Measurements from ENCODE around the gene HSPA12A. TPM values are rescaled to one million over a fixed set of nuclear protein-coding genes. Genes with fewer than 3 reads are reported as not detected.

Gene HSPA12A
- polyA plus RNA-seq, 1 donor (not counting 4 experiments of a cell fraction or from before 2014, with no cell fraction given) = 8.1 TPM

DNA sequence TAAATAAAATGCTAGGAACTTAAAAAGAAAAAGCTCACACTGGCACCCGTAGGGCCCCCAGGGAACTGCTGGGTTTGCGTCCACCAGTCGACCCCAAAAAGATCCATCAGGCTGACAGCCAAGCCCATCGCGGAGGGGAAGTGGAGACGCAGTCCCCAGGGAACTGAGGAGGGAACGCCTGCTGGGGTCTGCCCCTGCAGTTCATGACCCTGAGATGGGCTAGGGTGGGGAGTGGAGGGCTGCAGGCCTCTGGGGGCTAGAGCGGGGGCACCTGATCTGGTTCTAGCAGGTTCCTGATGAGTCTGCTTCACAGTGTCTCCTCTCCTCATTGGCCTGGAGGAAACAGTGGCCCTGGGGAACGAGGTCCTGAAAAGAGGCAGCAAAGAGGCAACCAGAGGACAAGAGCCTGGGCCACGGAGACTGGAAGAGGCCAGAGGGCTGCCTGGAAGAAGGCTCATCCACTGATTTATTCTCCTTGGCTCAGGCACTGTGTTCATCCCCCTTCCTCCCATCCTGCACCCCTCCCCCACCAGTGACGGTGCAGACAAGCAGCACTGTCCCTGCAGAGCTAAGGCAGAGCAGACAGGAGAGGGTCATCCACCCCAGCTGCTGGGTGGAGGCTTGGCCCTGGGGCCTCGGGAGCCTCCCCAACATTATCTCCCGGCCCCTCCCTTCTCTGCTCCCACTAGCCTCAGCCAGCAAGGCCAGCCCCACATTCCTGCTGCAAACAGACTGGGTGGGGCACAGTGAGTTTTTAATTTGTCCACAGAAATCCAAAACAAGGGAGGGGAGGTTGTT lies 24.7 kb upstream of the HSPA12A start:
- H3K9me3 ChIP-seq (ENCODE audit: control insufficient read depth, low read depth, low read length) = no peaks in the 10 kb centered on the region
- H3K27ac ChIP-seq (ENCODE audit: control insufficient read depth, insufficient read depth, low read length) = no peak overlapping the region
- H3K9me1 ChIP-seq (ENCODE audit: control insufficient read depth, extremely low read depth, insufficient read depth, low read length) = no peaks in the 10 kb centered on the region
- H3K36me3 ChIP-seq (ENCODE audit: control insufficient read depth in 2 of 2, extremely low read depth in 1 of 2, insufficient read depth in 2 of 2, low read length in 2 of 2) = no peaks in the 10 kb centered on the region
- peak overlapping the region; percentile 26 for H2AFZ ChIP-seq (ENCODE audit: control insufficient read depth, low read length)
- DNase-seq (ENCODE audit: low read depth, low spot score) (no peak), FAIRE-seq (peak; percentile 73)
- no peak overlapping the region for H3K4me3 ChIP-seq (ENCODE audit: control insufficient read depth in 2 of 3, extremely low read depth in 1 of 3, insufficient read depth in 2 of 3, low read depth in 1 of 3, low read length in 3 of 3)
- no peak for TF ChIP-seq EZH2 (IDR thresholded peaks at IDR 0.05; ENCODE audit: low read length)
- TF ChIP-seq, protein P1, sequence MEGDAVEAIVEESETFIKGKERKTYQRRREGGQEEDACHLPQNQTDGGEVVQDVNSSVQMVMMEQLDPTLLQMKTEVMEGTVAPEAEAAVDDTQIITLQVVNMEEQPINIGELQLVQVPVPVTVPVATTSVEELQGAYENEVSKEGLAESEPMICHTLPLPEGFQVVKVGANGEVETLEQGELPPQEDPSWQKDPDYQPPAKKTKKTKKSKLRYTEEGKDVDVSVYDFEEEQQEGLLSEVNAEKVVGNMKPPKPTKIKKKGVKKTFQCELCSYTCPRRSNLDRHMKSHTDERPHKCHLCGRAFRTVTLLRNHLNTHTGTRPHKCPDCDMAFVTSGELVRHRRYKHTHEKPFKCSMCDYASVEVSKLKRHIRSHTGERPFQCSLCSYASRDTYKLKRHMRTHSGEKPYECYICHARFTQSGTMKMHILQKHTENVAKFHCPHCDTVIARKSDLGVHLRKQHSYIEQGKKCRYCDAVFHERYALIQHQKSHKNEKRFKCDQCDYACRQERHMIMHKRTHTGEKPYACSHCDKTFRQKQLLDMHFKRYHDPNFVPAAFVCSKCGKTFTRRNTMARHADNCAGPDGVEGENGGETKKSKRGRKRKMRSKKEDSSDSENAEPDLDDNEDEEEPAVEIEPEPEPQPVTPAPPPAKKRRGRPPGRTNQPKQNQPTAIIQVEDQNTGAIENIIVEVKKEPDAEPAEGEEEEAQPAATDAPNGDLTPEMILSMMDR (optimal IDR thresholded peaks at IDR 0.05 in 1 of 3, IDR thresholded peaks at IDR 0.05 in 1 of 3, conservative IDR thresholded peaks at IDR 0.05 in 1 of 3; ENCODE audit: extremely low read depth in 1 of 3, insufficient read depth in 2 of 3, low read length in 3 of 3) = no peak
- H4K20me1 ChIP-seq (ENCODE audit: control insufficient read depth, extremely low read depth, insufficient read depth, low read length) = no peaks in the 10 kb centered on the region
- dilution Hi-C loops (cut with MboI; ENCODE audit: extremely low pct_ligation_motif_present, low sequenced_read_pairs) = no loop called here
- H3K27me3 ChIP-seq (ENCODE audit: control insufficient read depth, extremely low read depth, insufficient read depth, low read length) = no peaks in the 10 kb centered on the region
- H3K4me2 ChIP-seq (ENCODE audit: control insufficient read depth, extremely low read depth, insufficient read depth, low read depth, low read length) = peak overlapping the region; percentile 31
- no peaks in the 10 kb centered on the region for H3K79me2 ChIP-seq (ENCODE audit: control insufficient read depth, insufficient read depth, low read length)
- H3K9ac ChIP-seq (ENCODE audit: control insufficient read depth, extremely low read depth, insufficient read depth, low read length) = no peak overlapping the region
- peaks cover 21% of the 10 kb centered on the region for H3K4me1 ChIP-seq (ENCODE audit: control insufficient read depth, extremely low read depth, insufficient read depth, low read length)

DNA sequence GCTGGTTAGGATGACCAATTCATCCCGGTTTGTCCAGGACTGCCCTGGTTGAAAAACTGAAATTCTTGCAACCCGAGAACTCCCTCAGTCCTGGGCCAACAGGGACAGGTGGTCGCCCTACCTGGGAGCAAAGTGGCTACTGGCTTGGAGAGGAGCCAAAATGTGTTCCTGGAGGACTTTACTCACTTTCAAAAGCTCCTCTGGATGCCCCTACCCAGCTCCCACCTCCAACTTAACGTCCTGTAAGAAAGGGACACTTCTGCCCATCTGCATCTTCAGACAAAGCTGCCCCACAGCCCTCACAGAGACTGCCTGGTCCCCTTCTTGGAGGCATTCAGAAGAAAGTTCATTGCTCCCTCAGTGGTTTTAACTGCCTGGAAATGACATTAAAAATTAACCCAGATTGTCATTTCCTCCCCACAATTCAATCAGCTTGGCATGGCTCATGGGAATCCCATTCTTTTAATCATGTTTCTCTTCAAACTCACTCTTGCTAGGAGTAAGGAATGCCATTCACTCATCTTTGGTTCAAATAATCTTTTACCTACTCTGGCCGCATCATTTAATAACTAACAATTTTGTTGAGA lies 24.0 kb upstream of the HSPA12A start:
- no peak overlapping the region for H3K9ac ChIP-seq (ENCODE audit: control insufficient read depth, extremely low read depth, insufficient read depth, low read length)
- H3K9me3 ChIP-seq (ENCODE audit: control insufficient read depth, low read depth, low read length) = no peaks in the 10 kb centered on the region
- H3K79me2 ChIP-seq (ENCODE audit: control insufficient read depth, insufficient read depth, low read length) = no peaks in the 10 kb centered on the region
- no peak overlapping the region for H3K4me2 ChIP-seq (ENCODE audit: control insufficient read depth, extremely low read depth, insufficient read depth, low read depth, low read length)
- no peak overlapping the region for H3K4me3 ChIP-seq (ENCODE audit: control insufficient read depth in 2 of 3, extremely low read depth in 1 of 3, insufficient read depth in 2 of 3, low read depth in 1 of 3, low read length in 3 of 3)
- TF ChIP-seq, protein P1 (optimal IDR thresholded peaks at IDR 0.05 in 1 of 3, IDR thresholded peaks at IDR 0.05 in 1 of 3, conservative IDR thresholded peaks at IDR 0.05 in 1 of 3; ENCODE audit: extremely low read depth in 1 of 3, insufficient read depth in 2 of 3, low read length in 3 of 3) = no peak
- no peak for TF ChIP-seq EZH2 (IDR thresholded peaks at IDR 0.05; ENCODE audit: low read length)
- dilution Hi-C loops (cut with MboI; ENCODE audit: extremely low pct_ligation_motif_present, low sequenced_read_pairs) = no loop called here
- DNase-seq (ENCODE audit: low read depth, low spot score) = no peak
- H3K4me1 ChIP-seq (ENCODE audit: control insufficient read depth, extremely low read depth, insufficient read depth, low read length) = peaks cover 14% of the 10 kb centered on the region
- no peaks in the 10 kb centered on the region for H3K27me3 ChIP-seq (ENCODE audit: control insufficient read depth, extremely low read depth, insufficient read depth, low read length)
- FAIRE-seq = no peak
- no peak overlapping the region for H3K27ac ChIP-seq (ENCODE audit: control insufficient read depth, insufficient read depth, low read length)
- H4K20me1 ChIP-seq (ENCODE audit: control insufficient read depth, extremely low read depth, insufficient read depth, low read length) = no peaks in the 10 kb centered on the region
- H3K36me3 ChIP-seq (ENCODE audit: control insufficient read depth in 2 of 2, extremely low read depth in 1 of 2, insufficient read depth in 2 of 2, low read length in 2 of 2) = no peaks in the 10 kb centered on the region
- no peak overlapping the region for H2AFZ ChIP-seq (ENCODE audit: control insufficient read depth, low read length)
- H3K9me1 ChIP-seq (ENCODE audit: control insufficient read depth, extremely low read depth, insufficient read depth, low read length) = no peaks in the 10 kb centered on the region

Measured in keratinocyte (primary cell).